GM18520 (cell line): Measurements from ENCODE around the gene MYL3.

Source experiments
- ATAC-seq: cut with Tn5 transposase; IDR thresholded peaks from one replicate; pipeline ENCODE4 v1.9.1; 2021; ENCODE audit not compliant: unreplicated experiment

MYL3 gene

GRCh38 chr3:46865546-46865945 is 2.3 kb upstream of the MYL3 start:
- ATAC-seq: no peak

- no peak for ATAC-seq
These were observed 1.8 kb upstream of the MYL3 start for GRCh38 chr3:46865031-46865507.

- no peak for ATAC-seq
These were observed 1.0 kb upstream of the MYL3 start for GRCh38 chr3:46864061-46864881.

- no peak for ATAC-seq
These were observed 747 bp downstream of the MYL3 start for GRCh38 chr3:46862369-46863025.

GRCh38 chr3:46861605-46862368 is 1.5 kb downstream of the MYL3 start:
- ATAC-seq: no peak

GRCh38 chr3:46860810-46861604 is 2.2 kb downstream of the MYL3 start:
- ATAC-seq: no peak

- ATAC-seq: no peak
These were observed 3.0 kb downstream of the MYL3 start for GRCh38 chr3:46860017-46860809.

GRCh38 chr3:46859001-46859710 is 4.1 kb downstream of the MYL3 start:
- ATAC-seq: no peak

GRCh38 chr3:46858456-46858855 is 4.8 kb downstream of the MYL3 start:
- no peak for ATAC-seq

GRCh38 chr3:46857485-46858341 is 5.5 kb downstream of the MYL3 start:
- no peak for ATAC-seq

- ATAC-seq: no peak
These were observed 6.4 kb downstream of the MYL3 start for GRCh38 chr3:46856576-46857471.

- no peak for ATAC-seq
These were observed 8.7 kb downstream of the MYL3 start for GRCh38 chr3:46854555-46854991.

GRCh38 chr3:46853441-46854415 is 9.5 kb downstream of the MYL3 start:
- no peak for ATAC-seq

- ATAC-seq: no peak
These were observed 10.3 kb downstream of the MYL3 start for GRCh38 chr3:46852839-46853355.

- no peak for ATAC-seq
These were observed 10.9 kb downstream of the MYL3 start for GRCh38 chr3:46852334-46852720.
